NCI-H1105 treated with DMSO at 0.1 percent for 48 hours (cell line): ENCODE data around the gene CDKL2.
A peak's percentile ranks its signal among the peaks of the same experiment; 100 is the strongest.
"Not testable (repeated sequence)": the region's sequence is repeated elsewhere in the genome, so short reads cannot be mapped to it uniquely, and the experiment has no call there.

Experiments
- DNase-seq: peaks from one replicate; lab custom pipeline; 2025; lab: John Stamatoyannopoulos, UW

CDKL2 gene

GRCh38 chr4:75630174-75630936, at the start of gene CDKL2:
Gene CDKL2 (minus strand): TSS chr4:75630528. CDS start chr4:75625988, 4,540 bp downstream.
- peak; percentile 73 for DNase-seq

DNA sequence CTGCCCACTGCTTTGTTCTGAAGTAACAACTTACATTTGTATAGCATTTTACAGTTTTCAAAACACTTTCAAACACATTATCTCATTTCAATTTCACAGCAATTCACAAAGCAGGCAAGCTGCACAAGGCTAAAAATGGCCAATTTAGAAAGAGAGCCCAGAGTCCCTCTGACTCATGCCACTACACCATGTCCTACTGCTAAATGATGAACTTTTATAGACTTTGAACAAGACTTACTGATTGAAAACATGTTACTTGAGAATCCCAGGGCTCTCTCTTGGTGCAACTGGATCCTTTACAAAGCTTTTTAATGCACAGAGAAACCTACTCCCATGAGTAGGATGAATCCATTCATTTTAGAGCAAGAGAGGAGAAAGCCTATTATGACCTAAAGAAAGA, 48.6 kb upstream of the CDKL2 start:
- no peak for DNase-seq

GRCh38 chr4:75678473-75678872, 48.1 kb upstream of the CDKL2 start:
- no peak for DNase-seq

DNA sequence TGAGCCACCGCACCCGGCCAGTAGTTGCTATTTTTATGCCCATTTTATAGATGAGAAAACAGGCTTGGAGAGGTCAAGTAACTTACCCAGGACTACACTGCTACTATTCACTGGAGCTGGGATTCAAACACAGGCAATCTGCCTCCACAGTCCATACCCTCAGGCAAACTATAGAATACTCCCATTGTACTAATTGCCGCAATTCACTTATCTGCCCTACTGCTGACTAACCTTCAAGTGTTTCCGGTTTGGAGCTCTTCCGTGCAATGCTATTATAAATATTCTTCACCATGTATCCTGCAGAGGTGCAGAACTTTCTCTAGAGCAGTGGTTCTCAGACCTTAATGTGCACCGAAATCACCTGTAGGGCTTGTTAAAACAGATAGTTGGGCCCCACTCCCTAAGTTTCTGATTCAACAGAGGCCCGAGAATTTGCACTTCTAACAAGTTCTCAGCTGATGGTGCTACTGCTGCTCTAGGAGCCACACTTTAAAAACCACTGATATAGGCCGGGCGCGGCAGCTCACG, 44.7 kb upstream of the CDKL2 start:
- no peak for DNase-seq

DNA sequence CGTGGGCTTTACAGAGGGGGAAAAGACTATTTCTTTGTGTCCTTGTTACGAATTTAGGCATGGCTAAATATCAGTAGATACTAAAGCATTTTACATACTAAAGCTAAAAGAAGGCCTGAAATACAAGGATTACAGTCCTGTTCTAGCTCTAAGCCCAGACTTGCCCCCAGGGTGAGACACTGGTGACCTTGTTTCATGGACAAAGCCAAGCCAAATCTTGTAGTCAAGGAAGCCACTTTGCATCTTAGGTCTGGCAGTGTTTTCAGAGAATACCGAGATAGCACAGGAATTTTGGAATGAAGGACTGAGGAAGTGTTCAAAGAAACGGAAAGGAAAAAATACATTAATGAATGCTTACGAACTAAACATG, 43.6 kb upstream of the CDKL2 start:
- DNase-seq: no peak

DNA sequence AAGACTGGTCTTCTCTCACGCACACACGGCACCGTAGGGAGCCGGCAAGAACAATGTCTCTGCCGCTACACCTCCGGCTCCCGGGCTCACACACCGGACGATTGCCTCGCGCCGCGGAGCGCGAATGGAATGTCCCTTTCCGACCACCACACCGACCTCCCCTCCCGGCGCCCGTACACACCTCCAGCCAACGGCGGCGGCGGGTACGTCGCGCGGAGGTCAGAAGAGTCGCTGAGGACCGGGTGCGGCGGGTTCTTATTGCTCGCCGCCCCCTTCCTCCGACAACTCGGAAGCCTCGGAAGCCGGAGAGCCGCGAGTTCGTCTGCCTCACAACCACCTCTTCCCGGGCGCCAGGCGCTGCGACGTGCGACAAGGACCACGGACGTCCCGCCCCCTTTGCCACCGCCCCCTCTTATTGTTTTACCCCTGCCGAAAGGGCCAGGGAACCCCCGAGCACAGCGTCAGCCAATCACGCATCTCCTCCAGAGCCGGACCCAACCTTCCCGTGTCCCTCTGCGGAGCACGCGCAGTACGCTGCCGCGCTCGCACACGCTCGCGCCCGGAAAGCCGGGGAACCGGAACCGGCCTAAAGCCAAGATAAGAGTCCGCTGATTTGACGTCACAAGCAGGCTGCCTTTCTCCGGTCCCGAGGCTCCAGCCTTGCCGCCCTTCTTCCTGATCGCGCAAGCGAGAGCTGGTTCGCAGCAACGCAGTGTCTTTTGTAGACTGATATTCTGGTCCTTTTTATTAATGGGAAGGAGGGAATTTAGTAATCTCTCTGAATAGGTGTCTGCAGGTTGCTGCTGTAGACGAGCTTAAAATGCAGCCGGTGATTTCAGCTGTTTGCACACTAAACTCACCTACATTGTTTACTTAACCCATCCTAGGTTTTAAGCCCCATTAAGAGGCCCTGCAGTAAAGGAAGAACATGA, 43.0 kb upstream of the CDKL2 start, which contains the start of gene G3BP2:
Gene G3BP2, minus strand, starts transcription at position 385 of the 932 bp plus-strand sequence. CDS start 11,386 bp downstream, outside the sequence.
- DNase-seq: peak; percentile 93

- DNase-seq: peak; percentile 24
Observed at GRCh38 chr4:75672461-75673026, 42.2 kb upstream of the CDKL2 start.

- no peak for DNase-seq
Observed at GRCh38 chr4:75671802-75672421, 41.6 kb upstream of the CDKL2 start.

DNA sequence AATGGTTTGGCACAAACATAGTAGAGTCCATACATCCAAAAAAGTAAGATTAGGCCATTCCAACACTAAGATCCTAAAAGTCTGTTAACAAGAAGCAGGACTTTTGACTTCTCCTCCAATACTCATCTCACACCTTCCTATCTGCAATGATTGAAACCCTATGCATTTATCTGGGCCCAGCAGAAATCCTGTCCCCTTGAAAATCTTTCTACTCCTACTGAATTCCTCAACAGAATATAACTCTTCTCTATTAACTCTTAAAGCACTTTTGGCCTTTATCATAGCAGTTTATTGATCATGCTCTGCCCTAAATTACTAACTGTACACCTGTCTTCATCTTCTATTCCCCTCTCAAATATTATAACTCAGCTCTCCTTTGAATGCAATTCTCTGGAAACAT, 38.3 kb upstream of the CDKL2 start:
- no peak for DNase-seq

GRCh38 chr4:75667636-75668035, 37.3 kb upstream of the CDKL2 start:
- not testable (repeated sequence) for DNase-seq

GRCh38 chr4:75666299-75666698, 36.0 kb upstream of the CDKL2 start:
- no peak for DNase-seq

GRCh38 chr4:75664604-75665003, 34.3 kb upstream of the CDKL2 start:
- not testable (repeated sequence) for DNase-seq

DNA sequence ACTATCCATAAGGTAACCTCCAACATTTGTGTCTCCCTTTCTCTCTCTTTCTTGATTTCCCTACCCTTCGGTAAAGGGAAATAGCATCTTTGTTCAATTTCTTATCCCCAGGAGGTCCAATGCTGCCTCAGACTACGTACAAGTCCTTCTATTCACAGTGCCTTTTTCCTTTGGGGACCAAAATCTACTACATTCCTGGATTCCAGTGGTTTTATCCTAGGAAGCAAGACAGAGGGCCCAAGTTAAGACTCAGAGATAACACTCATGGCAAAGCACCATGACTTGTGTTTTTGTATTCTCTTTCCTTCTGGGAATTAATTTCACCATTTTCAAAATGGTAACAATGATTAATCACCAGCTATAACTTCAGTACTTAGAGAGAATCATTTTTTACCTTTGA, 32.3 kb upstream of the CDKL2 start:
- DNase-seq: no peak

DNA sequence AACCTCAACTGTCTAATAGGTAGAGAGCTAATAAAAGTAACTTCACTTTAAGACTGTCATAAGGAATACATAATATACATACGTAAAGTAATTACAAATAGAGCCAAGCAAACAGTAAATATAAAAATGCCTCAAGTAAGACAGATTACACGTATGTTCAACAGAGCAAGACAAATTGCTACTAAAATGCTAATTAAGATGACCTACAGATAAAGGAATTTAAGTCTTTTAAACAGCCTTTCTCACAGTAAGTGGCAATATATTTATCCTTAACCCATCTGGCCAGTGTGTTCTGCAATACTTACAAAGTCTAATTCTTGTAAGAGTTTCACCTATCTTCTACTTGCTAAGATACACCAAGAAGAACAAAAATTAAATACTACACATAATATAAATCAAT, 30.2 kb upstream of the CDKL2 start:
- DNase-seq: no peak

DNA sequence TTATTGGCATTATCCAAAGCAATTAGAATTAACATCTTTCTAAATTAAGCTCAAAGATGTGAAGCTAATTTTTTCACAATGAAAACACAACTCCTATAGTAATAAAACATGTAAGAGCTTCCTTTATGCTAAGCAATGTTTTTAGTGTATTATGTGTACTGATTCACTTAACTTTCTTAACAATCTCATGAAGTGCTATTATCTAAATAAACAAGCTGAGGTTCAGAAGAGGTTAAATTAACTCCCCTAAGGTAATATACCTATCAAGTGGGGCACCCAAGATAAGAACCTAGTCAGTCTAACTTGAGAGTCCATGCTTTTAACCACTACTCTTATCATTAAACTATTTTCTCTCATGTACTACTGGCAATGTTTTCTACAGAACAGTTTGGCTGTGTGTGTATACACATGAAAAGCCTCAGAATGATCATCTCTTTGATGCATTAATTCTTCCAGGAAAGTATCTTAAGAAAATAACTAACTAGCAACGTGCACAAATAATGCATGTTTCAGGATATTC, 29.2 kb upstream of the CDKL2 start:
- no peak for DNase-seq

DNA sequence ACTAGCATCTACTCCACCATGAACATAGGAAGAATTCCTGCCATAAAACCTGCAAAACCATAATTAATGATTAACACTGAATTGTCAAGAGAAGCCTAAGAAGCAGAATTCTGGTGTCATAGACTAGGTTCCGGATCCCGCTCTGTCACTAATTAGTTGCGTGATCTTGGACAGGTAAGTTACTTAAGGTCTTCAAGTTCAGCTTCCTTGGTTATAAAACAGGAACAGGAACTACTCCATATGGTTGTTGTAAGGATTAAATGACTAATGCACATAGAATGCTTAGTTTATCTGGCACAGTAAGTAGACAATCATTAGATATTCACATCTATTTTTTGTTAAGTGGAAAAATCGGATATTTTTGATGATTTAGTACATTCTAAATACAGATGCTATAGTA, 28.5 kb upstream of the CDKL2 start:
- DNase-seq: no peak

DNA sequence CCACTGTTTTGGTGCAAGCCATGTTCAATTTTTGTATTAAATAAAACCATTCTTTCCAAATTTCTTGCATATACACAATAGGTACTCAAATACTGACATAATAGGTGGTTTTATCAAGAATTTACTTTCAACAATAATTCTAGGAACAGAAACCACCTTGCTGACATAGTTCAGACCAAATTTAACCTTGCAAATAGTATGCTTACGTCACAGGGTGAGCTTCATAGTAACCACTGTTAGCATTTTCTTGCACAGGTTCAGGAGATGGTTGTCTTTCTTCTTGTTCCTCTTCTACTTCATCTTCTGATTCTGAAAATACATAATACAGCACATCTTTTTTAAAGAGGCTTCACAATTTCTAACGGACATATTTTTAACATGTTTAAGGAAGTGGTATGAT, 25.2 kb upstream of the CDKL2 start:
- DNase-seq: no peak

- DNase-seq: no peak
Observed at GRCh38 chr4:75654905-75655304, 24.6 kb upstream of the CDKL2 start.

DNA sequence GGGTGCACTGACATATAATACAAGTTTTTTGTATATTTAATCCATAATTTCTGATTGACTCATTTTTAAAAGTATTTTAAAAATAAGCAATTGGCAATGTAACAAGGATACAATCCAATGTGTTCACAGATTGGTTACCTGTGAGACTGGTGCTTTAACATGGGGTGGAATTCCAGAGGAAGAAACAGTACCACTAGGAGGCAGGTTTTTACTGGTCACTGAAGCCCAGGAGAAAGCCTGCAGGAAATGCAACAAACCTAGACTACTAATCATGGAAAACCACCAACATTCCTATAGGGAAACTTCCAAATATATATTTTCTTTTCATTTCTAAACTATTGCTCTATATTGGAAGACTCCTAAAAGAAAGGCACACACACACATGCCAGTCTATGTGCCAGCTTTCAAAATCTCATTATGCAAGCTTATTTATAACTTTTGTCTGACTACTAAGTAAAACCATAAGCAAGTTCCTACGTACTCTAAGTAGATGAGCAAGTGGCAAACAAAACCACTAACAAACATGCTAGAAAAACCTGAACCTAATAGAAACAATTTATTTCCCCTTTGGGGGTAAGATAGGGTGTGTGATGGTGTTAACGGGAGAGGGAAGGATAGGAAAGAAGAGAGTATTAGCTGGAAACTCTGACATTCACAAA, 23.6 kb upstream of the CDKL2 start:
- DNase-seq: no peak

DNA sequence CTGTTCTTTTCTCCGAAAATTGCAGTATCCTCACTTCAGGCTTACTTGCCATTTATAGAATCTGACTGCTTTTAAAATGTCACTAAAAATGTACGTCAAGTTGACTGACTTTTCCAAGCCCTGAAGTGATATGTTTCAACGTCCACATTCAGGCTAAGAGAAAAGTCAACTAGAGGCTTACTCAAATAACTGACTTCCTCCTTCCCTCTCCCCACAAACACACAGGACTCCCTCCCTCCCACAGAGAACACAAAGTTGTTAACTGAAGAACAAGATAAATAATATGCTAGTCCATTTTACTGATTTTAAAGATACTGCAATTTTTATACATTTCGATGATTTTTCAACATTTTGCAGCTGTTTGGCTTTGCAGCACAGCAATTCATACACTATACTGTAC, 13.8 kb upstream of the CDKL2 start:
- no peak for DNase-seq

GRCh38 chr4:75643651-75644050, 13.3 kb upstream of the CDKL2 start:
- no peak for DNase-seq
